GM12891 (cell line): ENCODE measurements around the gene DNM3.

Source experiments
- PAX5 ChIP-seq: IDR thresholded peaks from 2 replicates; pipeline ENCODE4 v1.6.1; 2011; ENCODE audit warnings: low read length, moderate library complexity, mild to moderate bottlenecking; ENCODE audit not compliant: insufficient read depth, severe bottlenecking
- POLR2A ChIP-seq: IDR thresholded peaks from 2 replicates; pipeline ENCODE4 v1.6.1; 2011; ENCODE audit warnings: low read depth, low read length, control low read depth
- POLR2AphosphoS5 ChIP-seq: IDR thresholded peaks from 2 replicates; pipeline ENCODE4 v1.6.1; 2011; ENCODE audit warnings: low read depth, low read length, control low read depth
- POU2F2 ChIP-seq: IDR thresholded peaks from 2 replicates; pipeline ENCODE4 v1.6.1; 2011; ENCODE audit warnings: low read depth, mild to moderate bottlenecking, control low read depth, low read length, moderate library complexity
- SPI1 ChIP-seq: IDR thresholded peaks from 2 replicates; pipeline ENCODE4 v1.6.1; 2011; ENCODE audit warnings: low read depth, low read length, control low read depth
- TAF1 ChIP-seq: IDR thresholded peaks from 2 replicates; pipeline ENCODE4 v1.6.1; 2011; ENCODE audit warnings: low read depth, low read length, control low read depth

DNA sequence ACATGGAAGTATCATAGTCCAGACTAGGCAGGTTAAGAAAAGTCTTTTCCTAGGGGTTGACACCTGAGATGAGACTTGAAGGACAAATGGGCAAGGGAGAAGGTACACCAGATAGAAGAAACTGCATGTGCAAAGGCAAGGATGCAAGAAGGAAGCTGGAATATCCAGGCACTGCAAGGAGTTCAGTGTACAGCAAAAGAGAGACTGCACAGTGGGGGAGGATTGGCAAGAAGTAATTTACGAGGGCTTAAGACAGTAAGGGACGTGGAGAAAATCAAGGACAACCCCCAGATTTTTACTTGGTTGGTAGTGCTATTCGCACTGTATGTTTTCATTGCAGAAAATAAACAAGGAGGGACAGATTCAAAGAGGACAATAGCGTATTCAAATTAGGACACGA lies 58.5 kb downstream of the DNM3 start:
- TF ChIP-seq POLR2A (no peak), POLR2AphosphoS5 (no peak), TAF1 (no peak), POU2F2 (no peak), SPI1 (no peak), PAX5 (no peak)
